Activated CD8-positive, alpha-beta memory T cell treated with anti-CD3 and anti-CD28 coated beads for 36 hours (primary cell): ENCODE measurements around the gene DLX4. TPM values are rescaled to one million over a fixed set of nuclear protein-coding genes. Genes with fewer than 3 reads are reported as not detected.

Experiments used
- CTCF ChIA-PET: fragments of 350-600 bp; sonication (Branson Sonifier 250); formaldehyde crosslinking; loops from one replicate; lab custom pipeline; 2021; ENCODE audit warnings: antibody characterized with exemption; lab: Charles Lee
- POLR2A ChIA-PET: fragments of 350-600 bp; sonication (Branson Sonifier 250); formaldehyde crosslinking; loops from one replicate; lab custom pipeline; 2021; ENCODE audit warnings: antibody characterized with exemption; lab: Charles Lee
- total RNA-seq, 2 experiments: library from RNA; stranded (reverse); gene quantifications; one replicate each; pipeline ENCODE4 v1.2.3, GENCODE V29; 2021

The DLX4 gene
- total RNA-seq, 2 experiments from 2014 or later: 0.67 to 0.97 TPM

DNA sequence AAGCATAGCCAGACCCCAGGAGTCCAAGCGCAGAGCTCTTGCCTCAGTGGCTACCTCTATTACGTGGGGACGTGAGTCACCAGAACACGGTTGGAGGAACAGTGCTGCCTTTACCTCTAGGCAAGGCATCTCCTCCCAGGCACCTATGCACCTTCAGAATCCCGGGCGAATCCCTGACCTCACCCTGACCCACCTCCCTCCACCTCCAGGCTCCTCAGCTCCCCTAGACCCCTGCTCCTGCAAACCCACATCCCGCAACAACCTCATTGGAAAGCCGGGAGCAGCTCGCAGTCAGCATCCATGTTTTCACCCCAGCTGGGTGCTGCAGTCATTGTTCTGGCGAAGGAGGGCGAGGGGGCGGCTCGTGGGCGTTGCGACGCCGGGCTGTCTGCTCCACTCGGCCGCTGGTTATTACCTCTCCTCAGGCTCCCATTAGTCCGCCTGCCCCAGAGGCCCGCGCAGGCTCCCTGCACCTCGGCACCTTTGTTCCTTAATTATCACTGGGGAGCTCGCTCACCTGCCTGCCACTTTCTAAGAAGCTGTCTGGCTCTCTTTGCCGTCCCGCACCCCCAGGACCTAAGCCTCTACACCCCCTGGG is 24.6 kb upstream of the DLX4 start:
- CTCF ChIA-PET: no interaction called here

DNA sequence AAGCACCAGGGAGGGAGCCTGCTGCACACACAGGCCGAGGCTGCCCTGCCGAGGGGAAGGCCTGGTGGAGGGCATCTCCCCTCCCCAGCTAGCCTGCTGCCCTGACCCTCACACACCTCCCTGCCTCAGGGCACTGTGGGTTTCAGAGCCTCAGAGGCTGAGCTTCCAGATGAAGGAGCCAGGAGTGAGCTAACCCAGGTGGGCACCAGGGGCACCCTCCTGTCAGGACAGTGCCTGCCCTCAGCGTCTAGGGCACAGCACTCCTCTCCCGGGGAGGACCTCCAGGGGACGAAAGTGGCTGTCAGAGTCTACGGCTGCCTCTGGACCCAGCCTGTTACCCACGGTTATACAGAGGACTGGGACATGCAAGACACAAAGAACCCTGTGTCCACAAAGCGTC is 22.8 kb upstream of the DLX4 start:
- CTCF ChIA-PET: no interaction called here

More for the DNA sequence above, 24.6 kb upstream of the DLX4 start:
- POLR2A ChIA-PET: no interaction called here

GRCh38 chr17:49946964-49947584 is 21.9 kb upstream of the DLX4 start:
- ChIA-PET POLR2A (no interaction called here), CTCF (no interaction called here)

More for the DNA sequence above, 22.8 kb upstream of the DLX4 start:
- POLR2A ChIA-PET: no interaction called here

DNA sequence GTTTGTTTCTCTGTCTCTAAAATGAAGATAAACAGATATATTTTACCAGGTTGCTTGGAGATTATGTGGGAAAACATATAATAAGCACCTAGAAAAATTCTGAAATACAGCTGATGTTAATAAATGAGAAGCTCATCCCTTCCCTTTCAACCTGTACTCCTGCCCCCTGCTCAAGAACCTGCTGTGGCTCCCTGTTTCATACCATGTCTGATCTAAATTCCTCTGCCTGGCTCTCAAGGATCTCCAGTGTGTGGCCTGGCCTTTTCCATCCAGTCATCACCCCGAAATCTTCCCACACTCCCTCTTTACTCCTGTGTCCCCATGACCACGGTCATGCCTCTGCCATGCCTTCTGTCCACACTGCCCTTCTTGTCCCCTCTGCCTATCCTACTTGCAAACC is 19.4 kb upstream of the DLX4 start:
- CTCF ChIA-PET: interaction anchor here (11.2 kb wide), 1 partner anchor 46 kb away, joined by 144 read pairs; the partner anchor contains the start of gene DLX3

GRCh38 chr17:49951362-49952082 is 17.5 kb upstream of the DLX4 start:
- CTCF ChIA-PET: interaction anchor here (0.6 to 11.2 kb wide), 11 partner anchors 15 to 378 kb away, joined by 3 to 144 read pairs (median 5); partner anchors contain the start of gene DLX3
- POLR2A ChIA-PET: no interaction called here

More for the DNA sequence above, 19.4 kb upstream of the DLX4 start:
- POLR2A ChIA-PET: no interaction called here

DNA sequence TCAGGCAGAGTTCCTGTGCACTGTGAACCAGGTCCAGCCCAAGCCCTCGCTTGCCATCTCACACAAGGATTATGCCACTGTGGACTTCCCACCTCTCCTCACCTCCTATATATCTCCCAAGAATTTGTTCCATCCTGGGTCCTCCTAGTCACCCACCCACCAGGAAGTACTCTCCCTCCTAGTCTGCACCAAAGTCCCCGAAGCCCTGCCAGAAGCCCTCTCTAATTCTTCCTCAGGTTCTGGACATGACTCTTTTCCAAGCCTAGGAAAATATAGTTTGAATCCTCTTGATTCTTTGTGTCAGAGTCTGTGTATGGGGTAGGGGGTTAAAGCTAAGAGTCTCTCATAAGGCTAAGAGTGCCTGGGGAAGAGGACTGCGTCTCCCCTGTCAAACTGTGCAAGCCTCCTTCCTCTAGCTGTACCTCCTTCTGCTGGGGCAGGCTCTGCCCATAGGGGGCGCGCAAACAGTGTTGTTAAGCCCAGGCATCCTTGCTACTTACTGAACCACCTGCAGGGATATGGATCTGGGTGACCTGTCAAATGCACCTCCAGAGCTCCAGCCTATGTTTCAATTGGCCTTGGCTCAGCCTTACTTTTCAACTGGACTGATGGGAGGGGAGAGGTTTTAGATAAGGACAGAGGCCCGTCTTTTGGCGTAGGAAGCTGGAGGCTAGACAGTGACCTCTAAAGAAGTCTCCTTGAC is 16.6 kb upstream of the DLX4 start:
- ChIA-PET POLR2A (no interaction called here), CTCF (interaction anchor here (0.6 to 11.2 kb wide), 19 partner anchors 10 to 92 kb away, joined by 3 to 144 read pairs (median 4); partner anchors contain the start of gene DLX3)

DNA sequence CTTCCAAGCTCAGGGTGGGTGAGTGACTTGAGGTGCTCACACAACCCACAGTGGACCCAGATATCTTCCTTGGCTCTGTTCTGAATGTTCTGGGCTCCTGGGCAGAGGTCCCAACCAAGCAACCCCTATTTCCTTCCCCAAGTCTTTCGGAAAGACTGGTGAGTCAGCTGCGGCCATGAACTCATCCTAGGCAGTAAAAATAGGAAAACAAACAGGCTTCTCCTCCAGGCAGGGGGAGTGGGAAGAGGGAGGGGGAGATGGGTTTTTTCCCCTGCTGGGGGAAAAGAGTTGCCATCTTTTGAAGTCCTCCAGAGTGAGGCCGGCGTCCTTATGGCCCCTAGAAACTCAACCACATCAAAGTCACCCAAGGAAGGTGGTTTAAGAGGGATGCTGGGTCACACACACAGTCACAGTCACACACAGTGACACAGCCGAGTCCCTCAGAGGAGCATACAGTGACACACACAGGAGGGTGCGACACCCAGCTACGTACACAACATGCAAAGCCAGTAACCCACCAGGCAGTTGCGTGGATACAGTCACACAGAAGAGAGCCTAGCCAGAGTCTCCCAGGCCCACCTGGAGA is 16.0 kb upstream of the DLX4 start:
- ChIA-PET POLR2A (no interaction called here), CTCF (interaction anchor here (0.9 to 11.2 kb wide), 18 partner anchors 9 to 92 kb away, joined by 3 to 144 read pairs (median 4); partner anchors contain the start of gene DLX3)

- CTCF ChIA-PET: interaction anchor here (11.2 kb wide), 1 partner anchor 41 kb away, joined by 144 read pairs; the partner anchor contains the start of gene DLX3
- POLR2A ChIA-PET: no interaction called here
Observed at GRCh38 chr17:49955157-49955556, 13.8 kb upstream of the DLX4 start.

- ChIA-PET CTCF (interaction anchor here (1.6 to 11.2 kb wide), 2 partner anchors 21 to 39 kb away, joined by 4 to 144 read pairs; partner anchors contain the start of gene DLX3), POLR2A (no interaction called here)
Observed at GRCh38 chr17:49956780-49957179, 12.2 kb upstream of the DLX4 start.

DNA sequence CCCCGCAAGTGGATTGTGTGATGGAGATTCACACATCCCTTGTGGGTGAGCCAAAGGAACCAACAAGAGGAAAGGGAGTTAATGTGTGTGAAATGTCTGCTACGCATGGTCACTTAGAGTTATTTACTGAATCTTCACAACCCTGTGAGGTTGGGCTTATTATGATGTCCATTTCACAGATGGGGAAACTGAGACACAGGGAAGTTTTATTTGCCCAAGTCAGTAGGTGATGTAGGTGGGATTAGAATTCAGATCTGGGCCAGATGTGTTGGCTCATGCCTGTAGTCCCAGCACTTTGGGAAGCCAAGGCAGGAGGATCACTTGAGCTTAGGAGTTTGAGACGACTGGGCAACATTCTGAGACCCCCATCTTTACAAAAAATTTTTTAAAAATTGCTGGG is 11.6 kb upstream of the DLX4 start:
- ChIA-PET POLR2A (no interaction called here), CTCF (interaction anchor here (1.6 to 11.2 kb wide), 2 partner anchors 20 to 38 kb away, joined by 4 to 144 read pairs; partner anchors contain the start of gene DLX3)

DNA sequence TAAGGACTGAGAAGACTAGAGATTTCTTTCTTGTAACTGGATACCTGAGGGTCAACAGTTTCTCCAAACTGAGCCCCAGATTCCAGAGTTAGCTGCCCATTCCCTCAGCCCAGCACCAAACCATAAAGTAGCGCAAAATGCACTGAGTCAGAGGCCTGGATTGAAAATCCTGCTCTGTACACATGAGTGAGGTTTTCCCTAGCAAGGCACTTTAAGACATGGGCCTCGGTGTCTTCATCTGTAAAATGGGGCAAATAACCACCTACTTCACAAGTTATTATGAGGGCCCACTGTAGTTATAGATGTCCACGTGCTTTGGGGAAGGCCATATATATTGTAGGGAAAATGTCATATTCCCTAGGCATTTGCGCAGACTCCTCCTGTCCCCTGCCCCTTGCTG is 10.3 kb upstream of the DLX4 start:
- ChIA-PET CTCF (interaction anchor here (0.7 to 11.2 kb wide), 2 partner anchors 37 to 47 kb away, joined by 3 to 144 read pairs; partner anchors contain the start of gene DLX3), POLR2A (no interaction called here)

GRCh38 chr17:49959183-49959935 is 9.6 kb upstream of the DLX4 start:
- CTCF ChIA-PET: interaction anchor here (11.2 kb wide), 1 partner anchor 36 kb away, joined by 144 read pairs; the partner anchor contains the start of gene DLX3
- POLR2A ChIA-PET: no interaction called here

GRCh38 chr17:49962599-49963308 is 6.2 kb upstream of the DLX4 start:
- ChIA-PET CTCF (interaction anchor here (1.3 to 1.8 kb wide), 4 partner anchors 9 to 64 kb away, joined by 3 to 6 read pairs (median 4); partner anchors contain the start of gene DLX3), POLR2A (interaction anchor here (1.0 kb wide), 1 partner anchor 34 kb away, joined by 3 read pairs; no protein-coding TSS in a partner anchor)

DNA sequence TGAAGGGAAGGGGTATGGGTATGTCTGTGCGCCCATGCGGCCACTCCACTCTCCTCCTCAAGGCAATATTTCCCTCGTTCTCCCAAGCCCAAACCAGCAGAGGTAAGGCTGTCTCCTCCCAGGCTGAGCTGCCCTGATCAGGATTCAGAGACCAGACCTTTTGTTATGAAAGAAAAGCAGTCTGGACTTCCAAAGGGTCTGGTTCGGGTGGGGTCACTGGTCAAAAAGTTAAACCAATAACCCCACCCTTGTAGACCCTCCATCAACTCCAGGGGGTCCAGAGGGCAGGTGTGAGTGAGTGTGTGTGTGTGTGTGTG is 5.7 kb upstream of the DLX4 start:
- POLR2A ChIA-PET: interaction anchor here (1.0 kb wide), 1 partner anchor 33 kb away, joined by 3 read pairs; no protein-coding TSS in a partner anchor
- CTCF ChIA-PET: interaction anchor here (0.6 to 1.8 kb wide), 3 partner anchors 11 to 32 kb away, joined by 3 to 6 read pairs (median 6); partner anchors contain the start of gene DLX3

- POLR2A ChIA-PET: interaction anchor here (1.0 kb wide), 1 partner anchor 33 kb away, joined by 3 read pairs; no protein-coding TSS in a partner anchor
- CTCF ChIA-PET: interaction anchor here (0.6 to 1.8 kb wide), 4 partner anchors 13 to 530 kb away, joined by 3 to 6 read pairs (median 3); partner anchors contain the start of gene DLX3
Observed at GRCh38 chr17:49963626-49964302, 5.2 kb upstream of the DLX4 start.

DNA sequence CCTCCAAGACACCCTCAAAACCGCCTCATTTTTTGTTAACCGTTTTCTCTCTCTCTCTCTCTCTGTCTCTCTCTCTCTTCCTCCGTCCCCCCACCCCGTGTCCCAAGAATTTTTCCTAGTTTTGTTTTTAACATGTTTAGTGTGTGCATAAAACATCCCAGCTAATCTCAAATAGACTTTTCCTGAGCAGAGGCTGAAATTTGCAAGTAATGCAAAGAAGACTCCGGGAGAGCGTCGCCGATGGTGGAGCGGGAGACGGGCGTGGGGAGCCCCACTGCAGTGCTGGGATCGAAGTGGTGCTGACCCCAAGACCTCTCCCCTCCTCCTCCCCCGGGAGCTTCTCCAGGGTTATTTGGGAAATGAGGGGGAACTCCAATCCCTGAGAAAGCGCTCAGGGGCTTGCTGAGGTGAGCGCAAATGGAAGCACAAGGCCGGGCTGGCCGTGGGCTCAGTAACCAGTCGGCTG is 4.7 kb upstream of the DLX4 start:
- ChIA-PET CTCF (interaction anchor here (0.6 to 1.8 kb wide), 3 partner anchors 12 to 530 kb away, joined by 3 to 6 read pairs (median 3); partner anchors contain the start of gene DLX3), POLR2A (no interaction called here)
